Measurements from ENCODE around the gene ROBO4. TPM values are rescaled to one million over a fixed set of nuclear protein-coding genes. Genes with fewer than 3 reads are reported as not detected.

The ROBO4 gene
- total RNA-seq, 4 donors from 2014 or later = 5.6 to 18.1 (median 12.0) TPM

GRCh38 chr11:124935548-124936514 is 38.2 kb upstream of the ROBO4 start, which contains the start of gene HEPACAM:
Gene HEPACAM, minus strand, starts transcription at chr11:124936047. Its CDS starts 41 bp downstream, at chr11:124936006.
- intact Hi-C loops (cut with DNase I; ENCODE audit: low total_unique reads) = no loop called here
- no peak for DNase-seq (ENCODE audit: low spot score in 2 of 2)
- H3K4me3 ChIP-seq (ENCODE audit: low read depth, poor library complexity, severe bottlenecking) = no peak within 1 kb of the TSS
- WGBS, 2 donors = 80 to 86% methylated on average over 18 of the region's 18 CpGs
- TF ChIP-seq CTCF (IDR thresholded peaks at IDR 0.05) (no peak), POLR2A (IDR thresholded peaks at IDR 0.05) (no peak)

- 81 to 85% methylated on average over 4 of the region's 4 CpGs for WGBS, 2 donors
- TF ChIP-seq POLR2A (IDR thresholded peaks at IDR 0.05) (no peak), CTCF (IDR thresholded peaks at IDR 0.05) (no peak)
- DNase-seq (ENCODE audit: low spot score in 2 of 2) = no peak
- intact Hi-C loops (cut with DNase I; ENCODE audit: low total_unique reads) = no loop called here
- H3K4me3 ChIP-seq (ENCODE audit: low read depth, poor library complexity, severe bottlenecking) = no peak overlapping the region
Observed at GRCh38 chr11:124934862-124935547, 37.3 kb upstream of the ROBO4 start.

GRCh38 chr11:124930799-124931198 is 33.1 kb upstream of the ROBO4 start:
- WGBS, 2 donors = 72 to 74% methylated on average over 3 of the region's 3 CpGs
- intact Hi-C loops (cut with DNase I; ENCODE audit: low total_unique reads) = no loop called here

GRCh38 chr11:124928942-124929665 is 31.4 kb upstream of the ROBO4 start:
- intact Hi-C loops (cut with DNase I; ENCODE audit: low total_unique reads) = no loop called here
- TF ChIP-seq POLR2A (IDR thresholded peaks at IDR 0.05) (no peak), CTCF (IDR thresholded peaks at IDR 0.05) (no peak)
- WGBS, 2 donors = 46 to 49% methylated on average over 4 of the region's 4 CpGs
- no peak overlapping the region for H3K4me3 ChIP-seq (ENCODE audit: low read depth, poor library complexity, severe bottlenecking)
- DNase-seq (ENCODE audit: low spot score in 2 of 2) = peak in 1 of 2 donors; percentile 46

More at GRCh38 chr11:124930799-124931198, 33.1 kb upstream of the ROBO4 start:
- DNase-seq (ENCODE audit: low spot score in 2 of 2) = no peak
- H3K4me3 ChIP-seq (ENCODE audit: low read depth, poor library complexity, severe bottlenecking) = no peak overlapping the region
- TF ChIP-seq CTCF (IDR thresholded peaks at IDR 0.05) (no peak), POLR2A (IDR thresholded peaks at IDR 0.05) (no peak)

- TF ChIP-seq CTCF (IDR thresholded peaks at IDR 0.05) = no peak
- TF ChIP-seq POLR2A (IDR thresholded peaks at IDR 0.05) = no peak
- no peak overlapping the region for H3K4me3 ChIP-seq (ENCODE audit: low read depth, poor library complexity, severe bottlenecking)
- intact Hi-C loops (cut with DNase I; ENCODE audit: low total_unique reads) = no loop called here
- DNase-seq (ENCODE audit: low spot score in 2 of 2) = no peak
Observed at GRCh38 chr11:124923296-124923695, 25.6 kb upstream of the ROBO4 start.

Measured in lower leg skin (tissue), 4 donors.